GM12872 (cell line): ENCODE results near the gene GDAP1L1.

Experiments
- CTCF ChIP-seq: IDR thresholded peaks from 3 replicates; pipeline ENCODE4 v1.5.1; 2011; ENCODE audit warnings: low read depth, mild to moderate bottlenecking, low read length, moderate library complexity; ENCODE audit not compliant: insufficient read depth

Gene GDAP1L1

GRCh38 chr20:44296011-44296410, 48.9 kb downstream of the GDAP1L1 start:
- no peak for TF ChIP-seq CTCF

- no peak for TF ChIP-seq CTCF
Observed at GRCh38 chr20:44297721-44298120, 50.6 kb downstream of the GDAP1L1 start.

GRCh38 chr20:44301285-44301684, 54.2 kb downstream of the GDAP1L1 start:
- no peak for TF ChIP-seq CTCF

- TF ChIP-seq CTCF: no peak
Observed at GRCh38 chr20:44302026-44302669, 55.0 kb downstream of the GDAP1L1 start.

GRCh38 chr20:44302736-44303135, 55.6 kb downstream of the GDAP1L1 start:
- no peak for TF ChIP-seq CTCF

- no peak for TF ChIP-seq CTCF
Observed at GRCh38 chr20:44304383-44304782, 57.3 kb downstream of the GDAP1L1 start.

- no peak for TF ChIP-seq CTCF
Observed at GRCh38 chr20:44306927-44307326, 59.8 kb downstream of the GDAP1L1 start.
